OCI-LY1 (cell line): ENCODE measurements around the gene CPT2.

Source experiments
- EZH2 ChIP-seq: fragments of 200-600 bp; sonication (generic), shearing (Covaris generic); IDR thresholded peaks from 2 replicates; pipeline ENCODE4 v1.8.0; 2017; ENCODE audit warnings: borderline replicate concordance, mixed run types, mild to moderate bottlenecking, antibody characterized with exemption, low read length, moderate library complexity, mixed read lengths
- TF ChIP-seq, protein P1 (sequence below): fragments of 200-600 bp; sonication (generic), shearing (Covaris generic); IDR thresholded peaks from 2 replicates; pipeline ENCODE4 v1.5.1; 2017; ENCODE audit warnings: mild to moderate bottlenecking, antibody characterized with exemption, low read length, moderate library complexity, mixed read lengths

DNA sequence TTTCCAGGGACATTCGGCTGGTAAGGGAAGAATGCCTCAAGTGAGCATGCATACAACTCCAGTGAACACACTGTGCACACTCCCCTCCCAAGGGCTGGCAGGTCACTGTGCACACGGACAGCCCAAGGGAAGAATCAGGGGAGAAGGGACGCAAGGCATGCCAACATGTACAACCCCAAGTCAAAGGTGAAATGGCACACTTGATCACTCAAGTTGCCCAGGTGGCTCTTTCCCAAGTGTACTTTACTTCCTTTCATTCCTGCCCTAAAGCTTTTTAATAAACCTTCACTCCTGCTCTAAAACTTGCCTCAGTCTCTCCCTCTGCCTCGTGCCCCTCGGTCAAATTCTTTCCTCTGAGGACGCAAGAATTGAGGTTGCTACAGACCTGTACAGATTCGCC lies 40.7 kb upstream of the CPT2 start:
- TF ChIP-seq, protein P1, sequence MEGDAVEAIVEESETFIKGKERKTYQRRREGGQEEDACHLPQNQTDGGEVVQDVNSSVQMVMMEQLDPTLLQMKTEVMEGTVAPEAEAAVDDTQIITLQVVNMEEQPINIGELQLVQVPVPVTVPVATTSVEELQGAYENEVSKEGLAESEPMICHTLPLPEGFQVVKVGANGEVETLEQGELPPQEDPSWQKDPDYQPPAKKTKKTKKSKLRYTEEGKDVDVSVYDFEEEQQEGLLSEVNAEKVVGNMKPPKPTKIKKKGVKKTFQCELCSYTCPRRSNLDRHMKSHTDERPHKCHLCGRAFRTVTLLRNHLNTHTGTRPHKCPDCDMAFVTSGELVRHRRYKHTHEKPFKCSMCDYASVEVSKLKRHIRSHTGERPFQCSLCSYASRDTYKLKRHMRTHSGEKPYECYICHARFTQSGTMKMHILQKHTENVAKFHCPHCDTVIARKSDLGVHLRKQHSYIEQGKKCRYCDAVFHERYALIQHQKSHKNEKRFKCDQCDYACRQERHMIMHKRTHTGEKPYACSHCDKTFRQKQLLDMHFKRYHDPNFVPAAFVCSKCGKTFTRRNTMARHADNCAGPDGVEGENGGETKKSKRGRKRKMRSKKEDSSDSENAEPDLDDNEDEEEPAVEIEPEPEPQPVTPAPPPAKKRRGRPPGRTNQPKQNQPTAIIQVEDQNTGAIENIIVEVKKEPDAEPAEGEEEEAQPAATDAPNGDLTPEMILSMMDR = no peak
- TF ChIP-seq EZH2 = no peak
